ENCODE results near the gene TMEM139. TPM values are rescaled to one million over a fixed set of nuclear protein-coding genes. Genes with fewer than 3 reads are reported as not detected.

Gene TMEM139
- total RNA-seq, 1 donor from 2014 or later: 0.91 TPM

- Mint-ChIP-seq H3K9me3 (no peaks in the 10 kb centered on the region), H3K27me3 (ENCODE audit: low read depth) (no peaks in the 10 kb centered on the region), H3K4me1 (peaks cover 49% of the 10 kb centered on the region), H3K36me3 (ENCODE audit: low read depth) (no peaks in the 10 kb centered on the region), H3K27ac (ENCODE audit: unreplicated experiment) (peak overlapping the region; percentile 80), H3K4me3 (no peak overlapping the region)
- no peak for DNase-seq (ENCODE audit: low read depth, low spot score)
- TF ChIP-seq CTCF (conservative IDR thresholded peaks at IDR 0.05): no peak
These were observed 4.6 kb upstream of the TMEM139 start for GRCh38 chr7:143280160-143280559.

DNA sequence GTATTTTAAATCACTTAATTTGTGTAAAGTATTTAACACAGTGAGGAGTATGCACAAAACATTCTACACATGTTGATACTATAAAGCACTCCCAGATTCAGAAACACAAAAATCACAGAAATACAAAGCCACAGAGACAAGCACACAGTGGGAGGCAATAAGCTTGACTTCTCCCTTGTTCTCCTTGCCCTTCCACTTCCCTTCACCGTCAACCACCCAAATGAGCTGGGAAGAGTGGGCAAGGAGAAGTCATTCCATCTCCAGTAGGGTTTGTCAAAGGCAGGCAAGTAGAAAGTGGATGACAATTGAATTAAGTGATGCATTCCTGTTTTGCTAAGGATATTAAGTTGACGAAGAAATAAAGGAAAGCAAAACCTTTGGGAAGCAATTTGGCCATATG is 4.2 kb upstream of the TMEM139 start:
- Mint-ChIP-seq H3K36me3 (ENCODE audit: low read depth) (no peaks in the 10 kb centered on the region), H3K9me3 (no peaks in the 10 kb centered on the region), H3K4me1 (peaks cover 53% of the 10 kb centered on the region), H3K27ac (ENCODE audit: unreplicated experiment) (peak overlapping the region; percentile 64), H3K27me3 (ENCODE audit: low read depth) (no peaks in the 10 kb centered on the region), H3K4me3 (no peak overlapping the region)
- TF ChIP-seq CTCF (conservative IDR thresholded peaks at IDR 0.05): no peak
- no peak for DNase-seq (ENCODE audit: low read depth, low spot score)

GRCh38 chr7:143281529-143281928 is 3.2 kb upstream of the TMEM139 start:
- Mint-ChIP-seq H3K4me1 (peaks cover 63% of the 10 kb centered on the region), H3K9me3 (peaks cover 2% of the 10 kb centered on the region), H3K36me3 (ENCODE audit: low read depth) (no peaks in the 10 kb centered on the region), H3K27ac (ENCODE audit: unreplicated experiment) (no peak overlapping the region), H3K4me3 (no peak overlapping the region), H3K27me3 (ENCODE audit: low read depth) (no peaks in the 10 kb centered on the region)
- TF ChIP-seq CTCF (conservative IDR thresholded peaks at IDR 0.05): no peak
- DNase-seq (ENCODE audit: low read depth, low spot score): no peak

DNA sequence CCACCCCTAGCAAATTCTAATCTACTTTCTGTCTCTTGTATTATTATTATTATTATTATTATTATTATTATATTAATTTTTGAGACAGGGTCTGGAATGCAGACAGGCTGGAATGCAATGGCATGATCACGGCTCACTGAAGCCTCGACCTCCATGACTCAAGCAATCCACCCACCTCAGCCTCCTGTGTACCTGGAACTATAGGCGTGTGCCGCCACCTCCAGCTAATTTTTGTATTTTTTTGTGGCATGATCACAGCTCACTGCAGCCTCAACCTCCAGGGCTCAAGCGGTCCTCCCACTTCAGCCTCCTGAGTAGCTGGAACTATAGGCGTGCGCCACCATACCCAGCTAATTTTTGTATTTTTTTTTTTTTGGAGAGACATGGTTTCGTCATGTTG is 2.6 kb upstream of the TMEM139 start:
- no peak for DNase-seq (ENCODE audit: low read depth, low spot score)
- peaks cover 3% of the 10 kb centered on the region for H3K36me3 Mint-ChIP-seq (ENCODE audit: low read depth)
- H3K27ac Mint-ChIP-seq (ENCODE audit: unreplicated experiment): no peak overlapping the region
- H3K27me3 Mint-ChIP-seq (ENCODE audit: low read depth): no peaks in the 10 kb centered on the region
- peaks cover 6% of the 10 kb centered on the region for H3K9me3 Mint-ChIP-seq
- H3K4me1 Mint-ChIP-seq: peaks cover 67% of the 10 kb centered on the region
- H3K4me3 Mint-ChIP-seq: no peak overlapping the region
- TF ChIP-seq CTCF (conservative IDR thresholded peaks at IDR 0.05): no peak

- peaks cover 10% of the 10 kb centered on the region for H3K9me3 Mint-ChIP-seq
- H3K27me3 Mint-ChIP-seq (ENCODE audit: low read depth): no peaks in the 10 kb centered on the region
- peaks cover 72% of the 10 kb centered on the region for H3K4me1 Mint-ChIP-seq
- H3K27ac Mint-ChIP-seq (ENCODE audit: unreplicated experiment): no peak overlapping the region
- peaks cover 8% of the 10 kb centered on the region for H3K36me3 Mint-ChIP-seq (ENCODE audit: low read depth)
- no peak for DNase-seq (ENCODE audit: low read depth, low spot score)
- H3K4me3 Mint-ChIP-seq: peak overlapping the region; percentile 2
- TF ChIP-seq CTCF (conservative IDR thresholded peaks at IDR 0.05): no peak
These were observed 1.4 kb upstream of the TMEM139 start for GRCh38 chr7:143283381-143283780.

DNA sequence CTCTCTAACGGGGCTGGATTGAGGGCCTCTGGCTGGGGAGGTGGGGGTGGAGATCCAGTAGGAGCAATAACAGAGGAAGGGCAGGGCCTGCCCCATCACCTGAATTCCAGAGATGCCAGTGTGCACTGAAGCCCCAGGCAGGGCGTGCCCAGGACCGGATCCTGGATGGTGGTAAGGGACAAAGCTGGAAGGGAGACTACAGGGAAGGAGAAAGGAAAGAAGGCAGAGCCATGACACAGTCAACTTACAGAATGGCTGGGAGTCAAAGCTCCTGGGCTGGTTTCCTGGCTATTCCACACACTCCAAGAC is 666 bp downstream of the TMEM139 start:
- Mint-ChIP-seq H3K4me1 (peaks cover 72% of the 10 kb centered on the region), H3K27ac (ENCODE audit: unreplicated experiment) (no peak overlapping the region), H3K4me3 (peak overlapping the region; percentile 93), H3K27me3 (ENCODE audit: low read depth) (no peaks in the 10 kb centered on the region), H3K36me3 (ENCODE audit: low read depth) (peaks cover 8% of the 10 kb centered on the region), H3K9me3 (peaks cover 10% of the 10 kb centered on the region)
- no peak for DNase-seq (ENCODE audit: low read depth, low spot score)
- no peak for TF ChIP-seq CTCF (conservative IDR thresholded peaks at IDR 0.05)
